A549 (cell line): ENCODE data around the gene PRL.

ENCODE experiments used
- CHD2 ChIP-seq: fragments of 150-350 bp; IDR thresholded peaks from 2 replicates; pipeline ENCODE4 v1.6.1; 2014; ENCODE audit warnings: low read length; ENCODE audit not compliant: partially characterized antibody
- EHMT2 ChIP-seq: fragments of 200-600 bp; sonication (generic); IDR thresholded peaks from 2 replicates; pipeline ENCODE4 v1.6.1; 2016; ENCODE audit warnings: antibody characterized with exemption, low read depth, mild to moderate bottlenecking, moderate library complexity
- EP300 ChIP-seq, 2 experiments: fragments of >200 bp; sonication (Bioruptor Twin); formaldehyde crosslinking; IDR thresholded peaks; 2 replicates in 1 of 2; 3 replicates in 1 of 2; pipeline ENCODE4 v1.6.1; 2016 to 2017
- GATA3 ChIP-seq: IDR thresholded peaks from 2 replicates; pipeline ENCODE4 v1.6.1; 2012; ENCODE audit warnings: borderline replicate concordance
- HDAC2 ChIP-seq: fragments of 200-600 bp; sonication (generic); IDR thresholded peaks from 2 replicates; pipeline ENCODE4 v1.6.1; 2016
- JUN ChIP-seq, 2 experiments: fragments of >200 bp; sonication (Bioruptor Twin); formaldehyde crosslinking; IDR thresholded peaks; 2 replicates in 1 of 2; 3 replicates in 1 of 2; pipeline ENCODE4 v1.6.1; 2016 to 2017
- PHF8 ChIP-seq: fragments of 200-600 bp; sonication (generic); IDR thresholded peaks from 2 replicates; pipeline ENCODE4 v1.6.1; 2016; ENCODE audit warnings: low read depth, mild to moderate bottlenecking, antibody characterized with exemption, moderate library complexity, borderline replicate concordance
- POLR2A ChIP-seq: IDR thresholded peaks from 2 replicates; pipeline ENCODE4 v1.6.1; 2012; ENCODE audit warnings: mild to moderate bottlenecking, low read length
- POLR2AphosphoS2 ChIP-seq: conservative IDR thresholded peaks from 2 replicates; pipeline ENCODE4 v1.6.1; 2012; ENCODE audit warnings: low read length, improper control_type of control experiment, inconsistent platforms
- RFX5 ChIP-seq: fragments of 450-650 bp; IDR thresholded peaks from 2 replicates; pipeline ENCODE4 v1.7.1; 2014; ENCODE audit warnings: antibody characterized with exemption, mild to moderate bottlenecking, moderate library complexity
- TP53 ChIP-seq: fragments of 250-450 bp; sonication (Bioruptor Pico); IDR thresholded peaks from 2 replicates; pipeline ENCODE4 v1.5.0; 2021; ENCODE audit warnings: mild to moderate bottlenecking, moderate library complexity
- TF ChIP-seq, protein P1 (sequence below): fragments of >200 bp; sonication (Bioruptor Twin); formaldehyde crosslinking; IDR thresholded peaks from 3 replicates; pipeline ENCODE4 v1.5.1; 2016

DNA sequence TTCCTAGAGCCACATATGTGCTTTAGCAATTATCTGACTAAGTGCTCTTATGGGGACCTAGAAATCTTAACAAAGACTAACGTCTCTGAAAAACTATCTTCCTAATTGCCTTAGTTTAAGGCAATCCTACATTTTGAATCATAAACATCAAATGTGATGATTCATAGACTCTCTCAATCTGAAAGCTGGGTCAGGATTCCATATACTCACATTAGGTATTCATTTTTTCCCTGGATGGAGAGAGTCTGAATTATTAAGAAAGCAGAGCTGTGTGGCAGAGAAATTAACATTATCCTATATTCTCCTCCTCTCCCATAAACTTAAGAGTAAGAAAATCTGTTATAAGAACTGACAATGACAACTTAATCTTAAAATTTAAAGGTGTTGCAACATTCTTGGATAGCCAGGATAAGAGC is 1.6 kb upstream of the PRL start:
- TF ChIP-seq, protein P1, sequence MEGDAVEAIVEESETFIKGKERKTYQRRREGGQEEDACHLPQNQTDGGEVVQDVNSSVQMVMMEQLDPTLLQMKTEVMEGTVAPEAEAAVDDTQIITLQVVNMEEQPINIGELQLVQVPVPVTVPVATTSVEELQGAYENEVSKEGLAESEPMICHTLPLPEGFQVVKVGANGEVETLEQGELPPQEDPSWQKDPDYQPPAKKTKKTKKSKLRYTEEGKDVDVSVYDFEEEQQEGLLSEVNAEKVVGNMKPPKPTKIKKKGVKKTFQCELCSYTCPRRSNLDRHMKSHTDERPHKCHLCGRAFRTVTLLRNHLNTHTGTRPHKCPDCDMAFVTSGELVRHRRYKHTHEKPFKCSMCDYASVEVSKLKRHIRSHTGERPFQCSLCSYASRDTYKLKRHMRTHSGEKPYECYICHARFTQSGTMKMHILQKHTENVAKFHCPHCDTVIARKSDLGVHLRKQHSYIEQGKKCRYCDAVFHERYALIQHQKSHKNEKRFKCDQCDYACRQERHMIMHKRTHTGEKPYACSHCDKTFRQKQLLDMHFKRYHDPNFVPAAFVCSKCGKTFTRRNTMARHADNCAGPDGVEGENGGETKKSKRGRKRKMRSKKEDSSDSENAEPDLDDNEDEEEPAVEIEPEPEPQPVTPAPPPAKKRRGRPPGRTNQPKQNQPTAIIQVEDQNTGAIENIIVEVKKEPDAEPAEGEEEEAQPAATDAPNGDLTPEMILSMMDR, result no peak
- TF ChIP-seq CHD2 (no peak), POLR2A (no peak), TP53 (CRISPR knock-in tag) (no peak), HDAC2 (no peak), POLR2AphosphoS2 (no peak), RFX5 (no peak), GATA3 (no peak), JUN (IDR thresholded peaks at IDR 0.05) (no peak), EHMT2 (no peak), PHF8 (no peak), EP300 (IDR thresholded peaks at IDR 0.05) (no peak)
